Measurements from ENCODE around the gene TMPRSS5.

The TMPRSS5 gene

GRCh38 chr11:113729456-113729855 is 23.3 kb upstream of the TMPRSS5 start:
- H3K4me3 ChIP-seq (ENCODE audit: low read depth in 1 of 2, low read length in 1 of 2), result no peak overlapping the region
- no peaks in the 10 kb centered on the region for H3K4me1 ChIP-seq (ENCODE audit: control insufficient read depth in 1 of 2, insufficient read depth in 1 of 2, low read depth in 1 of 2, low read length in 1 of 2)
- H3K9me3 ChIP-seq, result no peaks in the 10 kb centered on the region
- no peak overlapping the region for H3K27ac ChIP-seq
- no peak for TF ChIP-seq CTCF (IDR thresholded peaks at IDR 0.05)
- no peaks in the 10 kb centered on the region for H3K27me3 ChIP-seq
- peaks cover 20% of the 10 kb centered on the region for H3K36me3 ChIP-seq

DNA sequence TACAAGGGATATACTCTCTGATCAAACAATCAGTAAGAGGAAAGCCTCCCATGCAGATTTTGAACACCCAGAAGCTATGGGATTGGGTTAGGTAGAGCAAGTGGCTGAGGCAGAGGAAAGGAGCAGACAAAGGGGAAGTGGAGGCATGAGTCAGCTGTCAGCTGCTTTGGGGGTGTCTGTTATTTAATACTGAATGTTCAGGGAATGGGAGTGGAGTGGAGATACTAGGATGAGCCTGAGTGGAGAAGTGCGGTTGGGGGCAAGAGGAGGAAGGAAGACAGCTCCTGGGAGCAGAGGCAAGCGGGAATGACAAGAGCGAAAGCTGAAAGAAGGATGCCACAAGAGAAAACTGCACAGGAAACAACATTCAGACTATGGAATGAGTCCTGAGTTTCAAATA is 22.7 kb upstream of the TMPRSS5 start:
- no peak overlapping the region for H3K27ac ChIP-seq
- peaks cover 16% of the 10 kb centered on the region for H3K36me3 ChIP-seq
- H3K9me3 ChIP-seq, result no peaks in the 10 kb centered on the region
- H3K27me3 ChIP-seq, result no peaks in the 10 kb centered on the region
- H3K4me1 ChIP-seq (ENCODE audit: control insufficient read depth in 1 of 2, insufficient read depth in 1 of 2, low read depth in 1 of 2, low read length in 1 of 2), result no peaks in the 10 kb centered on the region
- H3K4me3 ChIP-seq (ENCODE audit: low read depth in 1 of 2, low read length in 1 of 2), result no peak overlapping the region
- TF ChIP-seq CTCF (IDR thresholded peaks at IDR 0.05), result no peak

GRCh38 chr11:113725913-113726312 is 19.8 kb upstream of the TMPRSS5 start:
- Histone ChIP-seq H3K36me3 (no peaks in the 10 kb centered on the region), H3K4me3 (ENCODE audit: low read depth in 1 of 2, low read length in 1 of 2) (no peak overlapping the region), H3K9me3 (no peaks in the 10 kb centered on the region)

DNA sequence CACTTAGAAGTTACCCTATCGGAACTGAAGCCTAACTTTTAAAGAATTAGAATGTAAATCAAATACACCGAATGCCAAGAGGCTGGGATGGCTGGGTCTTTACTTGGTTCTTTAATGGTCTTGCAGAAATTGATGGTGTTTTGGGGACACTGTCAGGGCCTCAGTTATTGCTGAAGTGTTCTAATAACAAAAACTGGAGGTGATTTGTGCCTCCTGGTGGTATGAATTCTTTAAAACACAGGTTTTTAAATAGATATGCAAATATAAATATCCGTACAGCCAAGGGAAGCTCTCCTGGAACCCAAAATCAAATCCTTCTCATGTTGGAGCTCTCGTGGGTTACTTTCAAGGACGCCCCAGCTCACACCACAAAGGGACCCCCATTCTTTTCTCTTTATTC is 19.3 kb upstream of the TMPRSS5 start:
- TF ChIP-seq CTCF (IDR thresholded peaks at IDR 0.05), result no peak
- no peak overlapping the region for H3K27ac ChIP-seq
- no peak overlapping the region for H3K4me3 ChIP-seq (ENCODE audit: low read depth in 1 of 2, low read length in 1 of 2)
- H3K27me3 ChIP-seq, result no peaks in the 10 kb centered on the region
- H3K4me1 ChIP-seq (ENCODE audit: control insufficient read depth in 1 of 2, insufficient read depth in 1 of 2, low read depth in 1 of 2, low read length in 1 of 2), result no peaks in the 10 kb centered on the region
- no peaks in the 10 kb centered on the region for H3K36me3 ChIP-seq
- no peaks in the 10 kb centered on the region for H3K9me3 ChIP-seq

More at GRCh38 chr11:113725913-113726312, 19.8 kb upstream of the TMPRSS5 start:
- H3K27ac ChIP-seq, result no peak overlapping the region
- TF ChIP-seq CTCF (IDR thresholded peaks at IDR 0.05), result no peak
- no peaks in the 10 kb centered on the region for H3K27me3 ChIP-seq
- H3K4me1 ChIP-seq (ENCODE audit: control insufficient read depth in 1 of 2, insufficient read depth in 1 of 2, low read depth in 1 of 2, low read length in 1 of 2), result no peaks in the 10 kb centered on the region

GRCh38 chr11:113724778-113725177 is 18.7 kb upstream of the TMPRSS5 start:
- H3K36me3 ChIP-seq, result no peaks in the 10 kb centered on the region
- no peak overlapping the region for H3K4me3 ChIP-seq (ENCODE audit: low read depth in 1 of 2, low read length in 1 of 2)
- H3K27me3 ChIP-seq, result no peaks in the 10 kb centered on the region
- H3K4me1 ChIP-seq (ENCODE audit: control insufficient read depth in 1 of 2, insufficient read depth in 1 of 2, low read depth in 1 of 2, low read length in 1 of 2), result no peaks in the 10 kb centered on the region
- H3K27ac ChIP-seq, result no peak overlapping the region
- no peaks in the 10 kb centered on the region for H3K9me3 ChIP-seq
- no peak for TF ChIP-seq CTCF (IDR thresholded peaks at IDR 0.05)

- Histone ChIP-seq H3K36me3 (no peaks in the 10 kb centered on the region), H3K27me3 (no peaks in the 10 kb centered on the region), H3K4me3 (ENCODE audit: low read depth in 1 of 2, low read length in 1 of 2) (no peak overlapping the region), H3K4me1 (ENCODE audit: control insufficient read depth in 1 of 2, insufficient read depth in 1 of 2, low read depth in 1 of 2, low read length in 1 of 2) (no peaks in the 10 kb centered on the region), H3K9me3 (no peaks in the 10 kb centered on the region), H3K27ac (no peak overlapping the region)
- TF ChIP-seq CTCF (IDR thresholded peaks at IDR 0.05), result no peak
Measured at GRCh38 chr11:113723787-113724186, 17.7 kb upstream of the TMPRSS5 start.
